ENCODE measurements around the gene RGL3. TPM values are rescaled to one million over a fixed set of nuclear protein-coding genes. Genes with fewer than 3 reads are reported as not detected.

Gene RGL3
- total RNA-seq, 1 experiment from 2014 or later = 100 TPM

DNA sequence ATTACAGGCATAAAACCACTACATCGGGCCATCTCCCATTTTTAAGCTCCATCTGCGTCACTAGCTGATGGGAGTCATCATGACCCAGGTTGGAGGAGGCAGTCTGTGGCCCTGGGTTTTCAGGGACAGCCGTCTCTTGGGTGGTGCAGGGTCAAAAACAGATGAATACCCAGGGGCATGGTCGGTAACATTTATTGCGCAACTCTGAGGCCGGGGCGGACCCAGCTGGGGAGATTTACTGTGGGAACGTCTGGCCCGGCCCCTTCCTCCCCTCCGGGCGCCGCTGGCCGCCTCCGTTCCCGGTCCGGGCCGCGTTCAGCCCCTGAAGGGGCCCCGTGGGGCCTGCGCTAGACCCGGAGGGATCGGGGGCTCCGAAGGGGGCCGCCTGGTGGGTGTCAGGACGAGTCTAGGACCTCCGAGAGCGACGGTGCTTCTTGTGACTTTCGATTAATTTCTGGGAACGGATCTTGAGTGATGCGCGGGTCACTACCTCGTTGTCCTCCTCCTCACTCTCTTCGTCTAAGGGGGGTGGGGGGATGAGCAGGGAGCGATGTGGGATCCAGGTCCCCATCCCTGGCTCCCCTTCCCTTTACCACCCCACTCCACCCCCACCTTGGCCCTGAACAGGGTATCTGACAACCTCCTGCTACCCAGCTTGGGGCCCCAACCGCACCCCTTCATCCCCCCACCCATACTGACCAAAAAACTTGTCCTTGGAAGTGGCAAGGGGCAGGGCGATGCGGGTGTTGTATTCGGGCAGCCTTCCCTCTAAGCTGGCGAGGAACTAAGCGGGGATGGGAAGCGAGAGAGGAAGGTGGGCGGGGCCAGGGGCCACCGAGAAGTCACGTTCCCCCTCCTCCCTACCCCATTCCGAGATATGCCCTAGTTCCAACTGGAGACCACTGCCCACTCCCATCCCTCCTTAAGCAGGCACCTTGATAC, 1.6 kb upstream of the RGL3 start:
- intact Hi-C loops (cut with micrococcal nuclease; ENCODE audit: unreplicated experiment) = loop anchor here (5.0 kb wide), 1 partner anchor 43 kb away; no protein-coding TSS in a partner anchor
- no TSS peak for BruUV-seq (replicated peaks)
- Histone ChIP-seq H4K20me1 (ENCODE audit: insufficient read depth) (no peaks in the 10 kb centered on the region), H3K79me2 (ENCODE audit: low read depth) (peaks cover 16% of the 10 kb centered on the region), H3K9me3 (ENCODE audit: insufficient read depth, low read depth) (no peaks in the 10 kb centered on the region), H3K4me1 (replicated peaks; ENCODE audit: insufficient read depth) (peaks cover 23% of the 10 kb centered on the region), H3F3A (ENCODE audit: insufficient read depth, low read depth) (peaks cover 64% of the 10 kb centered on the region), H3K27me3 (ENCODE audit: insufficient read depth, low read depth) (no peaks in the 10 kb centered on the region), H2AFZ (no peak overlapping the region), H3K9me2 (ENCODE audit: insufficient read depth) (no peaks in the 10 kb centered on the region), H3K27ac (no peak overlapping the region), H3K36me3 (ENCODE audit: low read depth) (peaks cover 9% of the 10 kb centered on the region; the same call in 1 of the 2 replicates), H3K4me3 (no peak overlapping the region), H3K4me2 (no peak overlapping the region)
- TF ChIP-seq, protein P1, sequence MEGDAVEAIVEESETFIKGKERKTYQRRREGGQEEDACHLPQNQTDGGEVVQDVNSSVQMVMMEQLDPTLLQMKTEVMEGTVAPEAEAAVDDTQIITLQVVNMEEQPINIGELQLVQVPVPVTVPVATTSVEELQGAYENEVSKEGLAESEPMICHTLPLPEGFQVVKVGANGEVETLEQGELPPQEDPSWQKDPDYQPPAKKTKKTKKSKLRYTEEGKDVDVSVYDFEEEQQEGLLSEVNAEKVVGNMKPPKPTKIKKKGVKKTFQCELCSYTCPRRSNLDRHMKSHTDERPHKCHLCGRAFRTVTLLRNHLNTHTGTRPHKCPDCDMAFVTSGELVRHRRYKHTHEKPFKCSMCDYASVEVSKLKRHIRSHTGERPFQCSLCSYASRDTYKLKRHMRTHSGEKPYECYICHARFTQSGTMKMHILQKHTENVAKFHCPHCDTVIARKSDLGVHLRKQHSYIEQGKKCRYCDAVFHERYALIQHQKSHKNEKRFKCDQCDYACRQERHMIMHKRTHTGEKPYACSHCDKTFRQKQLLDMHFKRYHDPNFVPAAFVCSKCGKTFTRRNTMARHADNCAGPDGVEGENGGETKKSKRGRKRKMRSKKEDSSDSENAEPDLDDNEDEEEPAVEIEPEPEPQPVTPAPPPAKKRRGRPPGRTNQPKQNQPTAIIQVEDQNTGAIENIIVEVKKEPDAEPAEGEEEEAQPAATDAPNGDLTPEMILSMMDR (conservative IDR thresholded peaks at IDR 0.05) = no peak
- no peak for TF ChIP-seq EZH2 (IDR thresholded peaks at IDR 0.05; ENCODE audit: low read depth)
- DNase-seq = no peak
- ChIA-PET POLR2A (ENCODE audit: unreplicated experiment) (interaction anchor here (0.5 to 1.6 kb wide), 5 partner anchors 14 to 330 kb away, joined by 4 to 20 read pairs (median 7); partner anchors contain the start of genes ODAD3 and PRKCSH), CTCF (interaction anchor here (0.5 to 0.7 kb wide), 4 partner anchors 25 to 1256 kb away, joined by 3 to 7 read pairs (median 4); no protein-coding TSS in a partner anchor)

DNA sequence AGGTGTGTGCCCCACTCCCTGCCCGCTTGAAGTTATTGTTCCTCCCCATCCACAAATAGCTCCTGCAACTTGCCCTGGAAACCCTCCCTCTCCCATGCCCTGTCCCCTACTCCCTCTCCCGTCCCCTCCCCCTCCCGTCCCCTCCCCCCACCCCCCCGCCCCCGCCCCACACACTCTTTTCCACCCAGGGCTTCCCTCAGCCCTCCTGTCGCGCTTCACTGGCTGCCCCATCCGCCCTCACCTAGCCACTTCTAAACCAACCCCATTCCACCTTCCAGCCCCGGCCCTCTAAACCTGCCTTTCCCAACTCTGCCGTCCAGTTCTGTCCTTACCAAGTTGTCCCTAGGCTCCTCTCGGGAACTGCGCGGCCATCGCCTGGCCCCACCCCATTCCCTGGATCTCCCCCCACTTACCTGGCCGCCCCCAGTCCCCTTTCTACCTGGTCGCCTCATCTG, 993 bp downstream of the RGL3 start:
- H3K79me2 ChIP-seq (ENCODE audit: low read depth) = peaks cover 16% of the 10 kb centered on the region
- peak overlapping the region; percentile 53 for H3K27ac ChIP-seq
- peaks cover 21% of the 10 kb centered on the region for H3K4me1 ChIP-seq (replicated peaks; ENCODE audit: insufficient read depth)
- POLR2A ChIA-PET (ENCODE audit: unreplicated experiment) = interaction anchor here (0.5 to 0.8 kb wide), 5 partner anchors 12 to 276 kb away, joined by 3 to 8 read pairs (median 6); partner anchors contain the start of gene ECSIT
- peaks cover 58% of the 10 kb centered on the region for H3F3A ChIP-seq (ENCODE audit: insufficient read depth, low read depth)
- H3K4me2 ChIP-seq = peak overlapping the region; percentile 75
- H3K27me3 ChIP-seq (ENCODE audit: insufficient read depth, low read depth) = no peaks in the 10 kb centered on the region
- H4K20me1 ChIP-seq (ENCODE audit: insufficient read depth) = no peaks in the 10 kb centered on the region
- intact Hi-C loops (cut with micrococcal nuclease; ENCODE audit: unreplicated experiment) = no loop called here
- peaks cover 15% of the 10 kb centered on the region for H3K36me3 ChIP-seq (ENCODE audit: low read depth)
- TF ChIP-seq, protein P1 (conservative IDR thresholded peaks at IDR 0.05) = no peak
- no peak for TF ChIP-seq EZH2 (IDR thresholded peaks at IDR 0.05; ENCODE audit: low read depth)
- no TSS peak for BruUV-seq (replicated peaks)
- H3K9me3 ChIP-seq (ENCODE audit: insufficient read depth, low read depth) = no peaks in the 10 kb centered on the region
- no peak for DNase-seq
- peak overlapping the region; percentile 96 for H3K4me3 ChIP-seq
- CTCF ChIA-PET = interaction anchor here (0.6 kb wide), 2 partner anchors 34 to 107 kb away, joined by 4 to 5 read pairs; partner anchors contain the start of gene EPOR
- H3K9me2 ChIP-seq (ENCODE audit: insufficient read depth) = no peaks in the 10 kb centered on the region
- H2AFZ ChIP-seq = peak overlapping the region; percentile 91

DNA sequence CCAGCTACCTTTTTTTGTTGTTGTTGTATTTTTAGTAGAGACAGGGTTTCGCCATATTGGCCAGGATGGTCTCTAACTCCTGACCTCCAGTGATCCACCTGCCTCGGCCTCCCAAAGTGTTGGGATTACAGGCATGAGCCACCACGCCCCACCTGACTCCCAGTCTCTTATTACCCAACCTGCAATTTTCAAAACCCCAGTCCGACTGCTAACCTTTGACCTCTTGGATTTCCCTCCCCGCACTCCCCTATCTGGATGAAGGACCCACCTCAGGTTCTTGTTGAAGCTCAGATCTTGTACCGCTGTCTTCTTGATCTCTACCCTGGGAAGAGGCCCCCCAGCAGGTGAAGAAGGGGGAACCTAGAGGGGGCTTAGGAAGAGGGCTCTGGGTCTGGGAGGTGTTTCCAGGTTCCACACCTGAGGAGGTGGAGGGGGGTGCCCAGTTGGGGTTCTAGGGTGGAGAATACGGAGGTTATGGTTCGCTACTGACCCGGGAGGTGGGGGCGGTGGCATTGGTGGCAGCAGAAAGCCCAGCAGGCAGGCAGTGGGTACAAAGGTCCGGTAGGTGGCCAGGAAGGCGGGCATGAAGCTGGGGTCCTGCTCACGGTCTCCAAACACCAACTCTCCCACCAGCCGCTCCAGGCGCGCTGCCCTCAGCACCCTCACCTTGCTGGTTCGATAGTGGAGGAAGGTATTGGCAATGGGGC, 2.6 kb downstream of the RGL3 start:
- no peak for DNase-seq
- ChIA-PET CTCF (interaction anchor here (0.6 kb wide), 1 partner anchor 15 kb away, joined by 8 read pairs; no protein-coding TSS in a partner anchor), POLR2A (ENCODE audit: unreplicated experiment) (no interaction called here)
- TF ChIP-seq, protein P1 (conservative IDR thresholded peaks at IDR 0.05) = no peak
- no peak for TF ChIP-seq EZH2 (IDR thresholded peaks at IDR 0.05; ENCODE audit: low read depth)
- H3K4me1 ChIP-seq (replicated peaks; ENCODE audit: insufficient read depth) = peaks cover 12% of the 10 kb centered on the region; the same call in 1 of the 2 replicates
- H3K4me2 ChIP-seq = no peak overlapping the region
- H3K79me2 ChIP-seq (ENCODE audit: low read depth) = peaks cover 16% of the 10 kb centered on the region
- no TSS peak for BruUV-seq (replicated peaks)
- H3F3A ChIP-seq (ENCODE audit: insufficient read depth, low read depth) = peaks cover 48% of the 10 kb centered on the region
- H3K9me3 ChIP-seq (ENCODE audit: insufficient read depth, low read depth) = no peaks in the 10 kb centered on the region
- no peak overlapping the region for H3K27ac ChIP-seq
- intact Hi-C loops (cut with micrococcal nuclease; ENCODE audit: unreplicated experiment) = no loop called here
- no peak overlapping the region for H2AFZ ChIP-seq
- H3K4me3 ChIP-seq = no peak overlapping the region
- no peaks in the 10 kb centered on the region for H4K20me1 ChIP-seq (ENCODE audit: insufficient read depth)
- no peaks in the 10 kb centered on the region for H3K27me3 ChIP-seq (ENCODE audit: insufficient read depth, low read depth)
- H3K36me3 ChIP-seq (ENCODE audit: low read depth) = peaks cover 15% of the 10 kb centered on the region
- H3K9me2 ChIP-seq (ENCODE audit: insufficient read depth) = no peaks in the 10 kb centered on the region

Data from PC-9 (cell line).